ENCODE results near the gene NKX2-4. TPM values are rescaled to one million over a fixed set of nuclear protein-coding genes. Genes with fewer than 3 reads are reported as not detected.

NKX2-4 gene
- total and polyA plus RNA-seq, 9 of the 15 experiments (the other 6 are each of a cell fraction or from before 2014, with no cell fraction given) = not detected

- TF ChIP-seq ZNF407 (IDR thresholded peaks at IDR 0.05; ENCODE audit: low read depth) (no peak), PHF21A (IDR thresholded peaks at IDR 0.05; ENCODE audit: borderline replicate concordance, low read depth) (no peak), E2F1 (CRISPR knock-in tag; IDR thresholded peaks at IDR 0.05) (no peak), ZNF696 (CRISPR knock-in tag; conservative IDR thresholded peaks at IDR 0.05) (no peak), CTBP1 (IDR thresholded peaks at IDR 0.05; ENCODE audit: borderline replicate concordance) (no peak), ID3 (CRISPR knock-in tag; IDR thresholded peaks at IDR 0.05) (no peak), ID3 (tag; IDR thresholded peaks at IDR 0.05) (no peak), IRF1 (CRISPR knock-in tag; IDR thresholded peaks at IDR 0.05; ENCODE audit: borderline replicate concordance) (no peak), EZH2 (IDR thresholded peaks at IDR 0.05; ENCODE audit: borderline replicate concordance, low read depth, low read length) (no peak), CBFA2T2 (conservative IDR thresholded peaks at IDR 0.05) (no peak)
Observed at GRCh38 chr20:21360705-21361104, 36.6 kb downstream of the NKX2-4 start (continued).
